NB4 (cell line): Measurements from ENCODE around the gene FXYD2.

Experiments
- DNase-seq: peaks from one replicate; pipeline ENCODE4 v3.0.0; 2010; ENCODE audit warnings: low read depth
- H3K4me3 ChIP-seq: one replicate; pipeline ENCODE4 v1.5.1; 2011; ENCODE audit warnings: mild to moderate bottlenecking, low read depth, low read length, moderate library complexity
- MYC ChIP-seq: IDR thresholded peaks from 2 replicates; pipeline ENCODE4 v1.6.1; 2011; ENCODE audit warnings: low read depth, low read length
- POLR2A ChIP-seq: IDR thresholded peaks from 2 replicates; pipeline ENCODE4 v1.6.1; 2011; ENCODE audit warnings: mild to moderate bottlenecking; ENCODE audit not compliant: insufficient read length; ENCODE audit errors: extremely low read depth
- TF ChIP-seq, protein P1 (sequence below): IDR thresholded peaks from 2 replicates; pipeline ENCODE4 v1.6.1; 2011; ENCODE audit warnings: low read depth, low read length
- TF ChIP-seq, protein P2 (sequence below): IDR thresholded peaks from one replicate; pipeline ENCODE4 v1.5.1; 2012; ENCODE audit warnings: low read depth, low read length

FXYD2 gene

DNA sequence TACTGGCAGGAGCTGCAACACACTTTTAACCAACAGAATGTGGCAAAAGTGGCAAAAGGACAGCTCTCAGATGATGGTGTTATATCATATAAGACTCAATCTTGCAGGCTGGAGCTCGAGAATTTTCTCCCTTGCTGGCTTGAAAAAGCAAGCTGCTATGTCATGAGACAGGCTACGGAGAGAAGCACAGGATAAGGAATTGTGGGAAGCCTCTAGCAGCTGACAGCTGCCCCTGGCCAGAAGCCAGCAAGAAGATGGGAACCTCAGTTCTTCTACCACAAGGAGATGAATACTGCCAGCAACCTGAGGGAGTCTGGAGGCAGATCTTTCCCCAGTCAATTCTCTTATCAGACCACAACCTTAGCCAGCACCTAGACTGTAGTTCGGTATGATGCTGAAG lies 27.3 kb upstream of the FXYD2 start:
- H3K4me3 ChIP-seq = no peak overlapping the region
- DNase-seq = no peak
- TF ChIP-seq MYC = no peak
- TF ChIP-seq, protein P1, sequence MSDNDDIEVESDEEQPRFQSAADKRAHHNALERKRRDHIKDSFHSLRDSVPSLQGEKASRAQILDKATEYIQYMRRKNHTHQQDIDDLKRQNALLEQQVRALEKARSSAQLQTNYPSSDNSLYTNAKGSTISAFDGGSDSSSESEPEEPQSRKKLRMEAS = no peak
- TF ChIP-seq, protein P2, sequence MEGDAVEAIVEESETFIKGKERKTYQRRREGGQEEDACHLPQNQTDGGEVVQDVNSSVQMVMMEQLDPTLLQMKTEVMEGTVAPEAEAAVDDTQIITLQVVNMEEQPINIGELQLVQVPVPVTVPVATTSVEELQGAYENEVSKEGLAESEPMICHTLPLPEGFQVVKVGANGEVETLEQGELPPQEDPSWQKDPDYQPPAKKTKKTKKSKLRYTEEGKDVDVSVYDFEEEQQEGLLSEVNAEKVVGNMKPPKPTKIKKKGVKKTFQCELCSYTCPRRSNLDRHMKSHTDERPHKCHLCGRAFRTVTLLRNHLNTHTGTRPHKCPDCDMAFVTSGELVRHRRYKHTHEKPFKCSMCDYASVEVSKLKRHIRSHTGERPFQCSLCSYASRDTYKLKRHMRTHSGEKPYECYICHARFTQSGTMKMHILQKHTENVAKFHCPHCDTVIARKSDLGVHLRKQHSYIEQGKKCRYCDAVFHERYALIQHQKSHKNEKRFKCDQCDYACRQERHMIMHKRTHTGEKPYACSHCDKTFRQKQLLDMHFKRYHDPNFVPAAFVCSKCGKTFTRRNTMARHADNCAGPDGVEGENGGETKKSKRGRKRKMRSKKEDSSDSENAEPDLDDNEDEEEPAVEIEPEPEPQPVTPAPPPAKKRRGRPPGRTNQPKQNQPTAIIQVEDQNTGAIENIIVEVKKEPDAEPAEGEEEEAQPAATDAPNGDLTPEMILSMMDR = no peak
- TF ChIP-seq POLR2A = no peak

DNA sequence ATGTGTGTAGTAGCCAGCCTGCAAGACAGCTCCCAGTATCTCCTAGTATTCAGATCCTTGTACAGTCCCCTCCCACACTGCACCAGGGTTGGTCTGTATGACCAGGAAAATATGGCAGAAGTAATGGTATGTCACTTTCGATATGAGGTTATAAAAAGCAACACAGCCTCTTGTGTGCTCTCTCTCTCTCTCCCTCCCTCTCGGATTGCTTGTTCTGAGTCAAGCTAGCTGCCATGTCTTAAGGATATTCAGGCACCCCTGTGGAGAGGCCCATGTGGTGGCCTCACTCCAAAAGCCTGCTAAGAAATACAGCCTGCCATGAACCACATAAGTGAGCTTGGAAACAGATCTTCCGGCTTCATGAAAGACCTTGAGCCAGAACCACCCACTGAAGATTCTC lies 26.6 kb upstream of the FXYD2 start:
- H3K4me3 ChIP-seq = no peak overlapping the region
- DNase-seq = no peak
- TF ChIP-seq POLR2A (no peak), MYC (no peak)
- TF ChIP-seq, protein P2 = no peak

DNA sequence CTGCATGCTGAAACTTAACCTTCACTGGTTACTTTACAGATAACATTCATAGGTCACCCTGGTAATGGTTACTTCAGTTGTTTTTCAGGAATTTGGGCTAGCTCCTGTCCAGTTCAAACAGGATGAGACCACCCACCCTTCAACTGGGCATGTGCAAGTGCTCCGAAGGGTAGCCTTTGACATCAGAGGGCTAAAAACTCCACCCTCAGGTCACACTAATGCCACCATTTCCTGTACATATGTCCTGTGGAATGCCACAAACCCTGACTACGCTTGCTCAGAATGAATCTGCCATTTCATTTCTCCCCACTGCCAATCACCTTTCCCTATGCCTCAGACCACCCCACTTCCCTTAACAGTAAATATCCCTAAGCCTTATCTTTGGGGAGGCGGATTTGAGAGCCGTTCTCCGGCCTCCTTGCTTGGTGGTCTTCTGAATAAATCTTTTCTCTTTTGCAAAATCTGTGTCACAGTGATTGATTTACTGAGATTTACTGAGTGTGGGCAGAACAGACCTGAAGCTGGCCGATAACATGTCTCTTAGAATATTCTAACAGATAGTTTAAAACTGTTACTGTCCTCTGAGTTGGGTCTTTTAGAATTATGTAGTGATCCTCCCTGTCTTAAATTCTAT lies 25.4 kb upstream of the FXYD2 start:
- no peak for DNase-seq
- no peak overlapping the region for H3K4me3 ChIP-seq
- TF ChIP-seq POLR2A = no peak
- TF ChIP-seq, protein P1 = no peak
- TF ChIP-seq, protein P2 = no peak
- TF ChIP-seq MYC = no peak

DNA sequence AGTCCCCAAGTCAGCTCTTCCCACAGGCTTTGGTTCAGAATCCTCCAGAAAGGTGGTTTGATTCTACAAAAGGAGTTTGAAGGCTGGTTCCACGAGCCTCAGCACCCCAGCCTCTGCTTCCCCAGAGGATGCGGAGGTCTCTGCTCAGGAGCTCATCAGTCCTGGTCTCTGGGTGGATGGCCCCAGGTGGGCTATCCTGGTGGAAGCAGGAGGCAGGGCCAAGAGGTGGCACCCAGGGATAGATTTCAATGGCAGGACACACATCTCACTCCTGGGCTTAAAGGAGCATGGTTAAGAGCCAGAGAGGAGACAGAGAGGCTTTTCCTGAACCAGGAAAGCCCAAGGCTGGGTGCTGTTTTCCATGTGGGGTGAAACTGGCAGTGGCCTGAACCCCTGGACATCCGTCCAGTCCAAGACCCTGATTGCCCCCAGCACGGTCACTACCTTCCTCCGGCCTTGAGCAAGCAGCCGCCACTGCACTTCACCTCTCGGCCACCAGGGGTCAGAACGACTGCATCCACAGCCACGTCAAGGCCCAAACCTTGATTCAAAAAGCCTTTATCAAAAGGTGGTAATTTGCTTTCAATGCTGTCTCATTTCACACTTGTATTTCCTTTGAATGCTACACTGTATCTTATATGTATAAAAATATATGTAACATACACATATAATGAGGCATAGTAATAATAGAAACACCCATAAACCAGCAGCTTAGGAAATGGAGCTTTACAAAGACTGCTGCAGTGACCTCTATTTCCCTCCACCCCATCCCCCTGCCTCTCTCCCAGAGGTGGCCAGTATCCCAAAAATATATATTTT lies 19.3 kb upstream of the FXYD2 start:
- no peak overlapping the region for H3K4me3 ChIP-seq
- TF ChIP-seq POLR2A (no peak), MYC (0 out of 2 replicates have a peak, but pooled peaks have one; percentile 31)
- TF ChIP-seq, protein P2 = peak; percentile 98
- TF ChIP-seq, protein P1 = peak; percentile 43; the same call in 1 of the 2 replicates
- DNase-seq = peak; percentile 77

DNA sequence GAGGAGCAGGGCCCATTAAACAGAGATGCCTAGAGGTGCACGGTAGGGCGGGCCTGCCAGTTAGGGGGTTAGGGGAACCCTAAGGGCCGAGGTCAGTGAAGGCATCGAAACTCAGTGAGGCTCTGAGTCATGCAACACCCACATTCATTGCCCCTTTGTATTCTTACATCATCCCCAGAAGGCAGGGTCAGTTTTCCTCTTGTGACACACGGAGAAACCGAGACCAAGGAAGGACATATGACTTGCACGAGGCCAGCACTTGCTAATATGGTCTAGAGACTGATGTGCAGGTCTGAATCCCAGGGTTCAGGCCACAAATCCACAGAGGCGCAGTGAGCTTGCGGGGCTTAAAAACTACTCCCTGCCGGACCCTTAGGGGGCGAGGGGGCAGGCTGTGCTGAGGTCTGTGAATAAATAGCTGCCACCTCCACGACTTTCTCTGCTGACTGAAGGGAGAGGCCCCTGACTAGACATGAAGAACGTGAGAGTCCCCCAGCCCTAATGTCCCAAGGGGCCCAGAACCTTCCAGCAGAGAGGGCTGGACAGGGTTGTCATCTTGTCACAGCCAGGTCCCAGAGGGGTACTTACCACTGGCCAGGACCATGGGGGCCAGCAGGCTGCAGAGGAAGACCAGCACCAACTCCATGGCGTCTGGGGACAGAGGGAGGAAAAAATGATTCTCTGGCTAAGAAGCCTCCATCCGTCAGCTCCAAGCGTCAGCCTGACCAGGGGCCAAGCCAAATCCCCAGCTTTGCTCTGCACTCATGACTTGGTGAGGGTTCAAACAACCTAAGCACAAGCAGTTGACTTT lies 17.8 kb upstream of the FXYD2 start:
- no peak overlapping the region for H3K4me3 ChIP-seq
- DNase-seq = peak; percentile 91
- TF ChIP-seq, protein P1 = peak; percentile 95
- TF ChIP-seq MYC = peak; percentile 89
- TF ChIP-seq, protein P2 = peak; percentile 15
- no peak for TF ChIP-seq POLR2A
